K562 (cell line): ENCODE measurements around the gene IREB2. TPM values are rescaled to one million over a fixed set of nuclear protein-coding genes. Genes with fewer than 3 reads are reported as not detected.

Source experiments
- ARID1B ChIP-seq: fragments of 450-650 bp; IDR thresholded peaks from 2 replicates; pipeline ENCODE4 v1.6.1; 2016; ENCODE audit warnings: antibody characterized with exemption, mild to moderate bottlenecking, inconsistent platforms
- PCBP1 ChIP-seq: fragments of 200-400 bp; formaldehyde crosslinking; IDR thresholded peaks from 2 replicates; pipeline ENCODE4 v1.6.1; 2018; ENCODE audit warnings: mild to moderate bottlenecking, low read depth, low read length; ENCODE audit not compliant: poor library complexity, severe bottlenecking
- PHF21A ChIP-seq: fragments of 450-650 bp; IDR thresholded peaks from 2 replicates; pipeline ENCODE4 v1.6.1; 2017; ENCODE audit warnings: low read depth, borderline replicate concordance
- SETDB1 ChIP-seq: IDR thresholded peaks from one replicate; pipeline ENCODE4 v1.6.1; 2012; ENCODE audit warnings: low read length, control low read depth, inconsistent platforms
- ZBTB40 ChIP-seq, 2 experiments: fragments of 450-650 bp in 1 of 2; sonication (generic) in 1 of 2; formaldehyde crosslinking in 1 of 2; IDR thresholded peaks; 2 replicates each; pipeline versions ENCODE4 v1.7.1 to v1.9.0; 2016 to 2022; ENCODE audit warnings: inconsistent platforms in 1 of 2, mild to moderate bottlenecking in 1 of 2, missing genetic modification reagents in 1 of 2
- ZNF224 ChIP-seq: sonication (generic); formaldehyde crosslinking; IDR thresholded peaks from 2 replicates; pipeline ENCODE4 v1.8.0; 2022; ENCODE audit warnings: mild to moderate bottlenecking, missing genetic modification reagents
- ZNF561 ChIP-seq: fragments of 450-650 bp; formaldehyde crosslinking; conservative IDR thresholded peaks from 2 replicates; pipeline ENCODE4 v1.4.0; 2020; ENCODE audit warnings: mild to moderate bottlenecking, moderate library complexity
- ZNF609 ChIP-seq: sonication (generic); formaldehyde crosslinking; IDR thresholded peaks from 2 replicates; pipeline ENCODE4 v1.8.1; 2023; ENCODE audit warnings: missing genetic modification reagents, mild to moderate bottlenecking, borderline replicate concordance
- polyA plus RNA-seq, 8 experiments: library from polyadenylated mRNA; depleted of rRNA in 4 of 8; stranded (reverse) in 5 of 8; unstranded in 3 of 8; fragments of >200 nt; fragmentation: Nextera tagmentation in 2 of 8; fragmentation: Illumina TruSeq in 1 of 8; extraction: Ambion mirVana in 2 of 8; extraction: Trizol in 1 of 8; gene quantifications; 2 replicates each; pipeline versions ENCODE4 v1.2.1 to v1.2.3, GENCODE V29; 2011 to 2014; ENCODE audit warnings: inconsistent platforms in 1 of 8, missing spikeins in 1 of 8
- total RNA-seq, 7 experiments: library from RNA; depleted of rRNA in 6 of 7; stranded (reverse); fragments of >200 nt in 6 of 7; fragmentation: Illumina TruSeq in 2 of 7; extraction: Trizol in 2 of 7; gene quantifications; 2 replicates each; pipeline versions ENCODE4 v1.2.1 to v1.2.3, GENCODE V29; 2011 to 2021; ENCODE audit warnings: low replicate concordance in 1 of 7

IREB2 gene
- total and polyA plus RNA-seq, 9 of the 15 experiments (the other 6 are each of a cell fraction or from before 2014, with no cell fraction given), result 16.8 to 61.7 (median 34.0) TPM

- 0 out of 2 replicates have a peak, but pooled peaks have one; percentile 46 for TF ChIP-seq ZNF609 (CRISPR knock-in tag)
- TF ChIP-seq ZBTB40 (IDR thresholded peaks at IDR 0.05), result 0 out of 2 replicates have a peak, but pooled peaks have one; percentile 15
- no peak for TF ChIP-seq ZBTB40 (CRISPR knock-in tag; IDR thresholded peaks at IDR 0.05)
- no peak for TF ChIP-seq SETDB1
- TF ChIP-seq PHF21A, result peak; percentile 90; the same call in 1 of the 2 replicates
- TF ChIP-seq ARID1B, result peak; percentile 11; the same call in 1 of the 2 replicates
- no peak for TF ChIP-seq ZNF224 (CRISPR knock-in tag)
- no peak for TF ChIP-seq ZNF561 (CRISPR knock-in tag)
- TF ChIP-seq PCBP1, result peak; percentile 54
Observed at GRCh38 chr15:78506971-78507830, 69.2 kb downstream of the IREB2 start, which contains the start of gene HYKK (continued).
